ENCODE data around the gene HSPH1.

Gene HSPH1

DNA sequence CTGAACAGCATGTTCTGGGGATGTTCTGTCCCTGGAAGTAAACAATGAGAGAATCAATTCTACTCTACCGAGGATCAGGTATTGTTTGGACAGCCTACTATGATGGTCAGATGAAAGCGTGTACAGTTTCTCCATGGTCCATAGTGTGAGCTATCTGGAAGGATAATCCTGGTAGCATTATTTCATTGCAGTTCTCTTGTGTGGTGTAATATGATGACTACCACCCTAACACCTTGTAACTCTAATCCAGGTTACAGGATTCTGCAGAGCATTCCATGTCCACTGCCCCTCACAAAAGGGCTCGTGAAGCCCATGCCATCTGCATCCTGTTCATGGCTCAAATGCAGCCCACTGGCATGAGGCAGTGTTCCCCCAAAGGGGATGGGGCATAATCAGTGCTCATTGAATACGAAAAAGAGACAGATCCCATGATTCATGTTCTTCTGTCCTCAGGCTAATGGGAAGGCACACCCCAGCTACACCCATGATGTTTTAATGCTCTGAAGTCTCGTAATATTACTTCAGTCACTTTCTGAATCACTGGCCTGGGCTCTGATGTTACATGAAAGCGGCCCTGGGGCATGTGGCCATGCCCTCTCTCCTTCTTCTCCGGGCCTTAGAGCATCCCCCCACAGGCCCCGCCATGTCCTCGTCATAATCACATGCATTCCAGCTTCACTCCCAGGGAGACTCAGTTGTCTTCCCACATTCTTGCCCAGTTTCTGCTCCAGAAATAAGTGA is 68.4 kb downstream of the HSPH1 start:
- DNase-seq: no peak

- no peak for DNase-seq
Observed at GRCh38 chr13:31092646-31093045, 69.1 kb downstream of the HSPH1 start.

GRCh38 chr13:31090961-31091624 is 70.6 kb downstream of the HSPH1 start:
- DNase-seq: peak; percentile 13

- no peak for DNase-seq
Observed at GRCh38 chr13:31090096-31090495, 71.6 kb downstream of the HSPH1 start.

GRCh38 chr13:31089649-31090048 is 72.1 kb downstream of the HSPH1 start:
- DNase-seq: no peak

DNA sequence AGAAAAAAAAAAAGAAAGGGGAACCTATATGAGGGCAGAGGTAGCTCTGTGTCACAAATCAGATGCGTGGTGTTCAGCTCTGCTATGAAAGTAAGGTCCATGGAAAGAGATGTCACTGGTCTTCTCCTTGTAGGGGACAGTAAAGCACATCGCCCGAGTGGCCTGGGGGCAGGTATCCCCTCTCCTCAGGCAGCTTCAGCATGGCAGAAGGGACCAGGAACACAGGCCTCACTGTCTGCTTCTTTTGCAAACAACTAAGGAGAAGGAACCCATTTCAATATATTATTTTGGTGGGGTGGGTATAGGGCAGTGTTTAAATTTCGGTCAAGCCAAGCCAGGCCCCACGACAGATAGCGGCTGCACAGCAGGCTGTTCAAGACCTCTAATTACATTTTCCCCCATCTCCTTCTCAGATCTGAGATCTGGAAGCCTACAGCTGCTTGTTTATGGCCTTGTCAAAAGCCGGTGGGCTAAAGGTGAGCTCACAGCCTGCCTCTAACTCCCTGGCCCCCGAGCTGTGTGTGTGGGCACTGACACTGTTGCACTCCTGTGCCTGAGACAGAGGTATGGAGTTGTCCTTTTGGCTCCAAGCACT is 72.8 kb downstream of the HSPH1 start:
- DNase-seq: no peak

Data from CD4-positive, alpha-beta T cell treated with Interleukin-17A for 4 hours (primary cell).